Measurements from ENCODE around the gene IGFBPL1. TPM values are rescaled to one million over a fixed set of nuclear protein-coding genes. Genes with fewer than 3 reads are reported as not detected.
"Not testable (repeated sequence)": the region's sequence is repeated elsewhere in the genome, so short reads cannot be mapped to it uniquely, and the experiment has no call there.

Gene IGFBPL1
- total RNA-seq, 4 donors from 2014 or later, result not detected

GRCh38 chr9:38408719-38409118, 15.5 kb downstream of the IGFBPL1 start:
- WGBS, result 47% methylated on average over 4 of the region's 4 CpGs
- Histone ChIP-seq H3K4me1 (no peaks in the 10 kb centered on the region), H3K9me3 (no peaks in the 10 kb centered on the region), H3K4me3 (no peak overlapping the region), H3K36me3 (no peaks in the 10 kb centered on the region), H3K27ac (no peak overlapping the region), H3K27me3 (peaks cover 49% of the 10 kb centered on the region)
- no peak for DNase-seq (ENCODE audit: low spot score in 2 of 2)
- TF ChIP-seq CTCF (IDR thresholded peaks at IDR 0.05), result no peak
- no peak for TF ChIP-seq POLR2AphosphoS5 (IDR thresholded peaks at IDR 0.05)
- TF ChIP-seq EP300 (IDR thresholded peaks at IDR 0.05), result no peak

GRCh38 chr9:38406476-38407186, 17.6 kb downstream of the IGFBPL1 start:
- H3K4me3 ChIP-seq, result no peak overlapping the region
- H3K27me3 ChIP-seq, result peaks cover 45% of the 10 kb centered on the region
- no peak for DNase-seq (ENCODE audit: low spot score in 2 of 2)
- H3K9me3 ChIP-seq, result no peaks in the 10 kb centered on the region
- H3K36me3 ChIP-seq, result no peaks in the 10 kb centered on the region
- TF ChIP-seq POLR2A (IDR thresholded peaks at IDR 0.05) (no peak), EP300 (IDR thresholded peaks at IDR 0.05) (no peak), CTCF (IDR thresholded peaks at IDR 0.05) (no peak), POLR2AphosphoS5 (IDR thresholded peaks at IDR 0.05) (no peak)
- 84% methylated on average over 9 of the region's 9 CpGs for WGBS
- no peak overlapping the region for H3K27ac ChIP-seq
- H3K4me1 ChIP-seq, result no peaks in the 10 kb centered on the region

GRCh38 chr9:38405785-38406184, 18.5 kb downstream of the IGFBPL1 start:
- no peak for TF ChIP-seq CTCF (IDR thresholded peaks at IDR 0.05)
- no peak for TF ChIP-seq EP300 (IDR thresholded peaks at IDR 0.05)
- no peak for TF ChIP-seq POLR2AphosphoS5 (IDR thresholded peaks at IDR 0.05)
- no peak for TF ChIP-seq POLR2A (IDR thresholded peaks at IDR 0.05)
- H3K27ac ChIP-seq, result no peak overlapping the region
- no peaks in the 10 kb centered on the region for H3K9me3 ChIP-seq
- H3K36me3 ChIP-seq, result no peaks in the 10 kb centered on the region
- H3K27me3 ChIP-seq, result peaks cover 43% of the 10 kb centered on the region
- DNase-seq (ENCODE audit: low spot score in 2 of 2), result no peak
- H3K4me3 ChIP-seq, result no peak overlapping the region
- H3K4me1 ChIP-seq, result no peaks in the 10 kb centered on the region
- 53% methylated on average over 3 of the region's 3 CpGs for WGBS

GRCh38 chr9:38404314-38404713, 19.9 kb downstream of the IGFBPL1 start:
- Histone ChIP-seq H3K27me3 (peaks cover 43% of the 10 kb centered on the region), H3K36me3 (no peaks in the 10 kb centered on the region), H3K4me3 (no peak overlapping the region), H3K4me1 (peaks cover 6% of the 10 kb centered on the region), H3K9me3 (no peaks in the 10 kb centered on the region), H3K27ac (no peak overlapping the region)
- 66% methylated on average over 6 of the region's 6 CpGs for WGBS
- no peak for DNase-seq (ENCODE audit: low spot score in 2 of 2)
- TF ChIP-seq EP300 (IDR thresholded peaks at IDR 0.05), result no peak
- TF ChIP-seq CTCF (IDR thresholded peaks at IDR 0.05), result no peak
- no peak for TF ChIP-seq POLR2AphosphoS5 (IDR thresholded peaks at IDR 0.05)
- TF ChIP-seq POLR2A (IDR thresholded peaks at IDR 0.05), result no peak

- Histone ChIP-seq H3K36me3 (peaks cover 9% of the 10 kb centered on the region), H3K27ac (no peak overlapping the region), H3K27me3 (peaks cover 43% of the 10 kb centered on the region), H3K4me3 (no peak overlapping the region), H3K9me3 (no peaks in the 10 kb centered on the region), H3K4me1 (peaks cover 6% of the 10 kb centered on the region)
- TF ChIP-seq CTCF (IDR thresholded peaks at IDR 0.05) (no peak), POLR2A (IDR thresholded peaks at IDR 0.05) (no peak), EP300 (IDR thresholded peaks at IDR 0.05) (no peak), POLR2AphosphoS5 (IDR thresholded peaks at IDR 0.05) (no peak)
- WGBS, result 73% methylated on average over 5 of the region's 6 CpGs
- no peak for DNase-seq (ENCODE audit: low spot score in 2 of 2)
These were observed 22.3 kb downstream of the IGFBPL1 start for GRCh38 chr9:38401994-38402393.

GRCh38 chr9:38399191-38399590, 25.1 kb downstream of the IGFBPL1 start:
- DNase-seq (ENCODE audit: low spot score in 2 of 2), result not testable (repeated sequence)

More at GRCh38 chr9:38399191-38399590, 25.1 kb downstream of the IGFBPL1 start:
- peaks cover 22% of the 10 kb centered on the region for H3K36me3 ChIP-seq
- H3K4me3 ChIP-seq, H3K27ac ChIP-seq, H3K4me1 ChIP-seq, H3K9me3 ChIP-seq: not testable (repeated sequence)
- WGBS, result 87% methylated on average over 1 of the region's 1 CpG
- peaks cover 22% of the 10 kb centered on the region for H3K27me3 ChIP-seq

Measured in suprapubic skin (tissue), 4 donors.